GM19193 (cell line): ENCODE data around the gene POM121.
A peak's percentile ranks its signal among the peaks of the same experiment; 100 is the strongest.
"Not testable (repeated sequence)": the region's sequence is repeated elsewhere in the genome, so short reads cannot be mapped to it uniquely, and the experiment has no call there.

Experiments
- POLR2A ChIP-seq: IDR thresholded peaks from 4 replicates; pipeline ENCODE4 v1.6.1; 2011; ENCODE audit not compliant: insufficient read depth, insufficient read length; ENCODE audit errors: extremely low read depth

The POM121 gene

DNA sequence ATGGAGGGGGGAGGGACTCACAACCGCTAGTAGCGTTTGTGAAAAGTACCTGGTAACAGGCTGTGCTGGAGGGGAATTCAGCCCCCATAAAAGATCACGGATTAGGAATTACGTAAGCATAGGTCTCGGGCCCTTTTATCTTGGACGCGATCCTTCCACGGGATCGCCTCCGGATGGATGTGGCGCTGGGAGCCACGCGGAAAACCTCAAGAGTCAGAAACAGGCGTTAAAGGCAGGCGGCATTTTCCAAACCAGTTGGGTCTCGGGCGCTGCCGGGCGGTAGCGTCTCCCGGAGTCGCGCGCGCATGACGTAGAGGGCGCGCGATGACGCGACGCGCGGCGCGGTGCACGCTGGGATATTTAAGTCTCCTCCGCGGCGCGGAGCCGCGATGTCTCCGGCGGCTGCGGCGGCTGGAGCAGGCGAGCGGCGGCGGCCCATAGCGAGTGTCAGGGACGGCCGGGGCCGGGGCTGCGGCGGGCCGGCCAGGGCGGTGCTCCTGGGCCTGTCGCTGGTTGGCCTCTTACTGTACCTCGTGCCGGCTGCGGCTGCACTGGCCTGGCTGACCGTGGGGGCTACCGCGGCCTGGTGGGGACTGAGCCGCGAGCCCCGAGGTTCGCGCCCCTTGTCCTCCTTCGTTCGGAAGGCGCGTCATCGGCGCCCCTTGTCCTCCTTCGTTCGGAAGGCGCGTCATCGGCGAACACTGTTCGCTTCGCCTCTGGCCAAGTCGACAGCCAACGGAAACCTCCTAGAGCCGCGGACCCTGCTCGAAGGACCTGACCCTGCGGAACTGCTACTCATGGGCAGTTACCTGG is at the start of gene POM121:
Gene POM121, plus strand, starts transcription at position 363 of the 813 bp plus-strand sequence. Its CDS starts 27 bp downstream, at position 390.
- TF ChIP-seq POLR2A = peak; percentile 86

DNA sequence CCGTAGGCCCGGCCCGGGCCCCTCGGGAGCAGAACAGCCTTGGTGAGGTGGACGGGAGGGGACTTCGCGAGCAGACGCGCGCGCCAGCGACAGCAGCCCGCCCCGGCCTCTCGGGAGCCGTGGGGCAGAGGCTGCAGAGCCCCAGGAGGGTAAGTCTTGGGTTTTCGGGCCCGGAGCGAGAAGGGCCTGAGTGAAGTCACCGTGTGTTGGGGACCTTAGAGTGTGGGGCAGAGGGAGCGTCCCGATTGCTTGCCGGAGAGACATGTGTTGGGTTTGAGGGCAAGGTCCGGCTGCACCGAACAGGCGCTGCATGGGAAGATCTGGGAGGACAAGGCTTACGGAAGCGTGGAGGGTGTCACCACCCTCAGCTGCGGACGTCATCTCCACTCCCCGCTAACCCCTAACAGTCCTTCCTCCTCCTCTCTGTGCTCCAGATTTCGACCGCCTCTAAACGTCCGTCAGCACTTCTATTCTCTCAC is 45.1 kb upstream of the POM121 start:
- peak; percentile 13 for TF ChIP-seq POLR2A

DNA sequence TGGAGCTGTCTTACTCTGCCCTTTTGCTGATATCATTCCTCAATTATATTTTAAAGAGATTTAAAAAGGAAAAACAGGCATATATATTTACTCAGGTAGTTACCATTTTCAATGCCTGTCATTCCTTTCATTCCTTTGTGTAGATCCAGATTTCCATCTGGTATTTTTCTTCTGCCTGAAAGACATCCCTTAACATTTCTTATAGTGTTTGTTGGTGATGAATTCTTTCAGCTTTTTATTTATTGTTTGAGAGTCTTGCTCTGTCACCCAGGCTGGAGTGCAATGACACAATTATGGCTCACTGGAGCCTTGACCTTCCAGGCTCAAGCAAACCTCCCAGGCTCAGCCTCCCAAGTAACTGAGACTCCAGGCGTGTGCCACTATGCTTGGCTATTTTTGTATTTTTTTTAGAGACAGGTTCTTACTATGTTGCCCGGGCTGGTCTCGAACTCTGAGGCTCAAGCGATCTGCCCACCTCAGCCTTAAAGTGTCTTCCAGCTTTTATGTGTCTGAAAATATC is 5.6 kb upstream of the POM121 start:
- TF ChIP-seq POLR2A = no peak

DNA sequence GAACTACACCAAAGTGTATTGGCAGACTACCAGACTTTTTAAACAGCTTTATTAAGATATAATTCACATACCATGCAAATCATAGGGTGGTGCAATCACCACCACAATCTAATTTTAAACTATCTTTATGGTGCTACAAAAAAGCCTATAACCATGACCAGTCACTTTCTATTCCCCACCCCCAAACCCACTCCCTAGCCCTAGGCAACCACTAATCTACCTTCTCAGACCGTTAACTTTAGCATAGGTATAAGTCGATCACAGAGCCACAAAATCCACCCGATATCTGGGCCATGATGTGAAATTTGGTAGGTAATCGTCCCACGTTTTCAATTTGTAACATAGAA is 536 bp upstream of the POM121 start:
- no peak for TF ChIP-seq POLR2A

DNA sequence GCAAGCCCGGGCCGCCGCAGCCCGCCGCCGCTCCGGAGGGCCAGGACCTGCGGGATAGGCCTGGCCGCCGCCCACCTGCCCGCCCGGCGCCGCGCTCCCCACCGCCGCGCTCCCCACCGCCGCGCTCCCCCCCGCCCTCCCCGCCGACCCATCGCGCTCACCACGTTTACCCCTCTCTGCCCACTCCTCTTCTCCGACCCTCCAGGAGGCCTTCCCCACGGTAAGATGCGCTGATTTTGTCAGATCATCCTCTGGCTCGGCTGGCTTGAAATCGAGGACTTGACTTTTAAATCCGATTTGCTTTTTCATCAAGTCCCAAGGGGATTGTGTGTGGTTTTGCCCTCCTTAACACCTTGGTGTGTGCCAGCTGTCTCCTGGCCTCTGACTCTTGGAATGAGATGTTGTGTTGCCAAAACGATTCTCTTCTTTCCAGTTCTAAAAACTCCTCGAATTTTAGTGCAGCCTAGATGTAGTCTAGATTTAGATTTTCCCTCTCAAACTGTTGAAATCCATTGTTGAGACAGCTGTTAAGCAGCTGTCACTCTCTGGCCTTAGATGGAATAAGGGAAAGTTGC is 738 bp downstream of the POM121 start:
- no peak for TF ChIP-seq POLR2A

DNA sequence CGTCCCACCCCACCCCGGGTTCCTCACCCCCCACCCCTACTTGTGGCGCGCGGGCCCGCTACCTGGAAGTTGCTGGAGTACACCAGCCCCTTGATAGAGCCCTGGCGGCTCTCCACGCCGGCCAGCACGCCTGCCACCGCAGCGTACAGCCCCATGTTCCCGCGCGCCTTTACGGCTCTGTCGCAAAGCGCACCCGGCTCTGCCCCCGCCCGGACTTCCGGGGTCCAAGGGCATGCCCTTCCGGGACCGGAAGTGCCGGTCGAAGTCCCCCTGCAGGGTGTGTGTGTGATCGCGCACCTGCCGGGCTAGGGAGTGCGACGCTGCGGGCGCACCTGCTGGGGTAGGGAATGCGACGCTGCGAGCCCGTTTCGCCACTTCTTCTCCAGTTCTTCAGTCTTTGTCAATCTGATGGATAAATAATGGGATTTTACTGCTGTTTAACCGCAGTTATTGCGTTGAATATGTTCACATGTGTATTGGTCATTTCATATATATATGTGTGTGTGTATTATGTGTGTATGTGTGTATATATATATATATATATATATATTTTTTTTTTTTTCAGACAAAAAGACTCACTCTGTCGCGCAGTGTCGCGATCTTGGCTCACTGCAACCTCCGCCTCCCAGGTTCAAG is 29.8 kb downstream of the POM121 start:
- TF ChIP-seq POLR2A = peak; percentile 33

GRCh38 chr7:72968980-72969516 is 44.2 kb downstream of the POM121 start, which contains the start of gene TRIM74:
Gene TRIM74 (minus strand): TSS chr7:72969466. CDS start chr7:72966157, 3,309 bp downstream.
- not testable (repeated sequence) for TF ChIP-seq POLR2A
